OCI-LY1 (cell line): ENCODE data around the gene TCP11.

Source experiments
- H2AFZ ChIP-seq: fragments of 200-600 bp; sonication (generic), shearing (Covaris generic); 2 replicates; pipeline ENCODE4 v1.6.0; 2014; ENCODE audit warnings: antibody characterized with exemption, mild to moderate bottlenecking, low read length
- H3F3A ChIP-seq: fragments of 200-600 bp; sonication (generic), shearing (Covaris generic); 2 replicates; pipeline ENCODE4 v1.6.0; 2014; ENCODE audit warnings: mild to moderate bottlenecking, antibody characterized with exemption, low read length, moderate library complexity; ENCODE audit not compliant: insufficient read depth
- H3K27ac ChIP-seq: fragments of 200-600 bp; sonication (generic); 2 replicates; pipeline ENCODE4 v1.5.1; 2014; ENCODE audit warnings: low read length, mixed run types, mild to moderate bottlenecking, low read depth; ENCODE audit not compliant: poor library complexity, severe bottlenecking
- H3K27me3 ChIP-seq: fragments of 200-600 bp; sonication (generic); 2 replicates; pipeline ENCODE4 v1.6.0; 2014; ENCODE audit warnings: antibody characterized with exemption, mild to moderate bottlenecking, low read length, moderate library complexity; ENCODE audit not compliant: insufficient read depth
- H3K36me3 ChIP-seq: fragments of 200-600 bp; sonication (generic); 2 replicates; pipeline ENCODE4 v1.6.1; 2014; ENCODE audit warnings: mild to moderate bottlenecking, antibody characterized with exemption, low read length, moderate library complexity, mixed read lengths; ENCODE audit not compliant: insufficient read depth
- H3K4me1 ChIP-seq: fragments of 200-600 bp; sonication (generic); 2 replicates; pipeline ENCODE4 v1.5.1; 2014; ENCODE audit warnings: mild to moderate bottlenecking, low read length, moderate library complexity; ENCODE audit not compliant: insufficient read depth, severe bottlenecking
- H3K4me2 ChIP-seq: fragments of 200-600 bp; sonication (generic), shearing (Covaris generic); 2 replicates; pipeline ENCODE4 v1.6.1; 2014; ENCODE audit warnings: low read length
- H3K4me3 ChIP-seq: fragments of 200-600 bp; sonication (generic); 2 replicates; pipeline ENCODE4 v1.5.1; 2014; ENCODE audit warnings: low read length, low read depth, mild to moderate bottlenecking, mixed read lengths; ENCODE audit not compliant: poor library complexity, severe bottlenecking
- H3K79me2 ChIP-seq: fragments of 200-600 bp; shearing (Covaris generic); 2 replicates; pipeline ENCODE4 v1.6.1; 2016; ENCODE audit warnings: mixed run types, low read length, mixed read lengths; ENCODE audit not compliant: insufficient read depth
- H3K9ac ChIP-seq: fragments of 200-600 bp; sonication (generic), shearing (Covaris generic); 2 replicates; pipeline ENCODE4 v1.6.1; 2014; ENCODE audit warnings: mild to moderate bottlenecking, low read length, mixed read lengths
- H3K9me2 ChIP-seq: fragments of 200-600 bp; sonication (generic), shearing (Covaris generic); 2 replicates; pipeline ENCODE4 v1.6.1; 2014; ENCODE audit warnings: low read depth, mild to moderate bottlenecking, low read length, mixed read lengths
- H3K9me3 ChIP-seq: fragments of 200-600 bp; shearing (Covaris generic); 2 replicates; pipeline ENCODE4 v1.6.1; 2014; ENCODE audit warnings: low read length, mixed read lengths
- H4K20me1 ChIP-seq: fragments of 200-600 bp; sonication (generic), shearing (Covaris generic); 2 replicates; pipeline ENCODE4 v1.6.0; 2016; ENCODE audit warnings: mild to moderate bottlenecking, low read length; ENCODE audit not compliant: insufficient read depth
- EZH2 ChIP-seq: fragments of 200-600 bp; sonication (generic), shearing (Covaris generic); IDR thresholded peaks from 2 replicates; pipeline ENCODE4 v1.8.0; 2017; ENCODE audit warnings: borderline replicate concordance, mixed run types, mild to moderate bottlenecking, antibody characterized with exemption, low read length, moderate library complexity, mixed read lengths
- TF ChIP-seq, protein P1 (sequence below): fragments of 200-600 bp; sonication (generic), shearing (Covaris generic); IDR thresholded peaks from 2 replicates; pipeline ENCODE4 v1.5.1; 2017; ENCODE audit warnings: mild to moderate bottlenecking, antibody characterized with exemption, low read length, moderate library complexity, mixed read lengths

The TCP11 gene

DNA sequence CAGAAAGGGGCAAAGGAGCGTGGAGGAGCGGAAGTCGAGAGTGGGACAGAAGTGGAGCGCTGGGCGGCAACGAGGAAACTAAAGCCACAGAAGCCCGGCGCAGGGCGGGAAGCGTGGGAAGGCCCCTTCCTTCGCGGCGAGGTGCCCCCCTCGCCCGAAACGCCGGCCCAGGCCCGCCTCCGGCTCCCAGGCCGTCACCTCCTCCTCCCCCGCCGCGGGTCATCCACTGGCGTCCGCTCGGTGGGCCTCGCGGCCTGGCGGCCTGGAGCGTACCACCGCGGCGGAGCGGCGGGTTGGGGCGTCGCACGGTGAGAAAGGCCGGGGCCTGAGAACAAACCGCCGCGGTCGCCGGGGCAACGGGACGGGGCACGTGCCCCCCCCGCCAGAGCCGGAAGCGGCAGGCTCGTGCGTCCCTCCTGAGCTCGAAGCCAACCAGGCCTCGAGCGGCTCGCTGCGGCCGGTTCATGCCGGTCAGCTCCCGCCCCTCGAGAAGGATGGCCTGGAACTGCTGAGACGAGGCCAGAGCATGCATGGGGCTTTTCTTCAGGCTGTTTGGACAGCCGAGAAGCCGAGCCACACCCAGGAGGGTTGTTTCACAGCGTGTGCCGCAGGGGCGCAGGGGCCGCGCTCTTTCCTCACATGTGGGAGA, at the start of gene TCP11:
Gene TCP11 (minus strand): TSS at position 333 of the 649 bp plus-strand sequence. CDS start 469 bp downstream, outside the sequence.
- Histone ChIP-seq H3K27ac (no peak within 1 kb of the TSS), H3K79me2 (no peaks in the 10 kb centered on the region), H3K27me3 (peaks cover 5% of the 10 kb centered on the region), H3K4me1 (peaks cover 12% of the 10 kb centered on the region), H4K20me1 (no peaks in the 10 kb centered on the region), H3K4me2 (peak within 1 kb of the TSS; percentile 65), H3K9me3 (no peaks in the 10 kb centered on the region), H3K9ac (no peak within 1 kb of the TSS), H2AFZ (no peak within 1 kb of the TSS), H3K4me3 (peak within 1 kb of the TSS; percentile 49), H3K9me2 (no peaks in the 10 kb centered on the region), H3F3A (no peaks in the 10 kb centered on the region), H3K36me3 (no peaks in the 10 kb centered on the region)
- TF ChIP-seq, protein P1, sequence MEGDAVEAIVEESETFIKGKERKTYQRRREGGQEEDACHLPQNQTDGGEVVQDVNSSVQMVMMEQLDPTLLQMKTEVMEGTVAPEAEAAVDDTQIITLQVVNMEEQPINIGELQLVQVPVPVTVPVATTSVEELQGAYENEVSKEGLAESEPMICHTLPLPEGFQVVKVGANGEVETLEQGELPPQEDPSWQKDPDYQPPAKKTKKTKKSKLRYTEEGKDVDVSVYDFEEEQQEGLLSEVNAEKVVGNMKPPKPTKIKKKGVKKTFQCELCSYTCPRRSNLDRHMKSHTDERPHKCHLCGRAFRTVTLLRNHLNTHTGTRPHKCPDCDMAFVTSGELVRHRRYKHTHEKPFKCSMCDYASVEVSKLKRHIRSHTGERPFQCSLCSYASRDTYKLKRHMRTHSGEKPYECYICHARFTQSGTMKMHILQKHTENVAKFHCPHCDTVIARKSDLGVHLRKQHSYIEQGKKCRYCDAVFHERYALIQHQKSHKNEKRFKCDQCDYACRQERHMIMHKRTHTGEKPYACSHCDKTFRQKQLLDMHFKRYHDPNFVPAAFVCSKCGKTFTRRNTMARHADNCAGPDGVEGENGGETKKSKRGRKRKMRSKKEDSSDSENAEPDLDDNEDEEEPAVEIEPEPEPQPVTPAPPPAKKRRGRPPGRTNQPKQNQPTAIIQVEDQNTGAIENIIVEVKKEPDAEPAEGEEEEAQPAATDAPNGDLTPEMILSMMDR = no peak
- TF ChIP-seq EZH2 = no peak

DNA sequence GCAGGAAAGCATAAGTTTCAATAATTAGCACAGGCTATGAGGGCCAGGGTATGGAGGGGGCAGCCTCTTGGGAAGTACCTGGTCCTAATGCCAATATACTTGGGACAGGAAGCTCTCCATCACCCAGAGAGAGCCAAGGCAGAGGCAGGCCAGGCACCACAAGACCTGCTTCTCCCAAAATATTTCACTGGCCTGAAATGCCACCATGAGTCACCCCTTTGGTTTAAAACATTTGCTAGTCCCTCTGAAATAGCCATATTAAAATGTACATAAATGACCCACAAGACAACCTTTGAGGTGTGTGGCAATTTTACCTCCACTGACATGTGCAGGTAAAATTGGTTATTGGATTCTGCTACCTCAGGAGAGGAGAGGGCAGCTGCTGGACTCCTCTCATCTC, 49.2 kb upstream of the TCP11 start:
- Histone ChIP-seq H3K9ac (no peak overlapping the region), H2AFZ (no peak overlapping the region), H3K4me3 (no peak overlapping the region), H3K4me2 (no peak overlapping the region), H3K4me1 (no peaks in the 10 kb centered on the region), H4K20me1 (no peaks in the 10 kb centered on the region), H3K9me2 (no peaks in the 10 kb centered on the region), H3K36me3 (no peaks in the 10 kb centered on the region), H3F3A (no peaks in the 10 kb centered on the region), H3K79me2 (no peaks in the 10 kb centered on the region), H3K27me3 (peaks cover 5% of the 10 kb centered on the region; the same call in 1 of the 2 replicates), H3K27ac (no peak overlapping the region), H3K9me3 (no peaks in the 10 kb centered on the region)
- TF ChIP-seq EZH2 = no peak
- TF ChIP-seq, protein P1 = no peak

DNA sequence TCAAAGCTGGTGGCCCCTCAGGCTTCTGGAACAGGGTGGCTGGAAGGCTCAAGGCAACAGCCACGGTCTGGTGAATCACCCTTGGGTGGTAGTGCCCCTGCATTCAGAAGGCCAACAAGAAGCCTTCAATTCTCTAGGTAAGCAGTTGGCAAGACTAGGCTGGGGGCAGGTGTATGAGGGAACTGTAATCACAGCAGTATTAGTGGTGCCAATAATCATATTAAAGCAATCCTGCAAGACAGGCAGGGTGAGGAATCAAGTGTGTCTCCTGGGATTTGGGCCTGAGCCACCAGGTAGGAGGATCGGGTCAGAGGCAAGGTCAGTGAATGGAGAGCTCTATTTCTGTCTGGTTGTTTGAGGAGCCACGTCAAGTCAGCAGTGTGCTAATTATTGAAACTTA, 47.7 kb upstream of the TCP11 start:
- TF ChIP-seq, protein P1 = no peak
- TF ChIP-seq EZH2 = no peak
- no peak overlapping the region for H3K9ac ChIP-seq
- no peaks in the 10 kb centered on the region for H3K79me2 ChIP-seq
- no peaks in the 10 kb centered on the region for H3K4me1 ChIP-seq
- H2AFZ ChIP-seq = no peak overlapping the region
- H4K20me1 ChIP-seq = no peaks in the 10 kb centered on the region
- H3K27ac ChIP-seq = no peak overlapping the region
- no peak overlapping the region for H3K4me3 ChIP-seq
- no peaks in the 10 kb centered on the region for H3K9me3 ChIP-seq
- H3K4me2 ChIP-seq = no peak overlapping the region
- H3F3A ChIP-seq = no peaks in the 10 kb centered on the region
- peaks cover 5% of the 10 kb centered on the region; the same call in 1 of the 2 replicates for H3K27me3 ChIP-seq
- H3K36me3 ChIP-seq = no peaks in the 10 kb centered on the region
- H3K9me2 ChIP-seq = no peaks in the 10 kb centered on the region
